ENCODE data around the gene KPNA5. TPM values are rescaled to one million over a fixed set of nuclear protein-coding genes. Genes with fewer than 3 reads are reported as not detected.

KPNA5 gene
- total RNA-seq, 1 experiment from 2014 or later = 12.2 TPM

DNA sequence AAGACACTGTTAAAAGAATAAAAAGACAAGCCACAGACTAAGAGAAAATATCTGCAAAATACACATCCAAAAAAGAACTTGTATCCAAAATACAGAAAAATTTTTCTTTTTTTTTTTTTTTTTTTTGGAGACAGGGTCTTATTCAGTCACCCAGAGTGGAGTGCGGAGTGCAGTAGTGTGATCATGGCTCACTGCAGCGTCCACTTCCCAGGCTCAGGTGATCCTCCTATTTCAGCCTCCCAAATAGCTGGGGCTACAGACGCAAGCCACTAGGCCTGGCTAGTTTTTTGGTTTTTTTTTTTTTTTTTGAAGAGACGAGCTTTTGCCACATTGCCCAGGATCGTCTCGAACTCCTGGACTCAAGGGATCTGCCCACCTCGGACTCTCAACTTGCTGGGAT, 15.5 kb upstream of the KPNA5 start:
- ATAC-seq (no peak), DNase-seq (ENCODE audit: low spot score) (no peak)
- no peaks in the 10 kb centered on the region for H3K9me3 Mint-ChIP-seq
- POLR2A ChIA-PET = interaction anchor here (0.6 to 1.2 kb wide), 2 partner anchors 16 to 49 kb away, joined by 3 read pairs; partner anchors contain the start of gene RSPH4A
- no peaks in the 10 kb centered on the region for H3K36me3 Mint-ChIP-seq
- CTCF ChIA-PET = interaction anchor here (0.7 kb wide), 2 partner anchors 132 to 573 kb away, joined by 3 to 5 read pairs; no protein-coding TSS in a partner anchor
- H3K4me3 Mint-ChIP-seq = peak overlapping the region; percentile 14
- TF ChIP-seq GRHL2 (CRISPR knock-in tag; IDR thresholded peaks at IDR 0.05; ENCODE audit: insufficient replicate concordance, severe bottlenecking) (no peak), ZNF138 (CRISPR knock-in tag; conservative IDR thresholded peaks at IDR 0.05) (no peak), MXD4 (CRISPR knock-in tag; IDR thresholded peaks at IDR 0.05; ENCODE audit: borderline replicate concordance) (no peak), ETV6 (CRISPR knock-in tag; IDR thresholded peaks at IDR 0.05) (no peak), ATF3 (CRISPR knock-in tag; conservative IDR thresholded peaks at IDR 0.05) (no peak), JUN (CRISPR knock-in tag; IDR thresholded peaks at IDR 0.05) (no peak), NFE2L1 (CRISPR knock-in tag; IDR thresholded peaks at IDR 0.05) (no peak)
- H3K27ac Mint-ChIP-seq = no peak overlapping the region
- no peaks in the 10 kb centered on the region; the same call in 1 of the 2 replicates for H3K27me3 Mint-ChIP-seq (ENCODE audit: low read depth)
- H3K4me1 Mint-ChIP-seq = peaks cover 15% of the 10 kb centered on the region

- Mint-ChIP-seq H3K4me3 (peak overlapping the region; percentile 46), H3K27ac (no peak overlapping the region), H3K4me1 (peaks cover 15% of the 10 kb centered on the region), H3K27me3 (ENCODE audit: low read depth) (peaks cover under 1% of the 10 kb centered on the region; the same call in 1 of the 2 replicates), H3K36me3 (no peaks in the 10 kb centered on the region), H3K9me3 (no peaks in the 10 kb centered on the region)
- DNase-seq (ENCODE audit: low spot score) (no peak), ATAC-seq (no peak)
- CTCF ChIA-PET = no interaction called here
- TF ChIP-seq SMAD3 (CRISPR knock-in tag; IDR thresholded peaks at IDR 0.05; ENCODE audit: borderline replicate concordance) = no peak
- no peak for TF ChIP-seq IRF2 (CRISPR knock-in tag; IDR thresholded peaks at IDR 0.05; ENCODE audit: borderline replicate concordance, low read depth)
- TF ChIP-seq GABPB1 (CRISPR knock-in tag; IDR thresholded peaks at IDR 0.05) = no peak
- TF ChIP-seq ZNF219 (CRISPR knock-in tag; IDR thresholded peaks at IDR 0.05; ENCODE audit: borderline replicate concordance) = no peak
- POLR2A ChIA-PET = no interaction called here
Measured at GRCh38 chr6:116666869-116667268, 14.1 kb upstream of the KPNA5 start.

- no peaks in the 10 kb centered on the region for H3K9me3 Mint-ChIP-seq
- DNase-seq (ENCODE audit: low spot score) (no peak), ATAC-seq (no peak)
- H3K27me3 Mint-ChIP-seq (ENCODE audit: low read depth) = peaks cover 7% of the 10 kb centered on the region; the same call in 1 of the 2 replicates
- peaks cover 15% of the 10 kb centered on the region for H3K4me1 Mint-ChIP-seq
- no peaks in the 10 kb centered on the region for H3K36me3 Mint-ChIP-seq
- POLR2A ChIA-PET = no interaction called here
- H3K4me3 Mint-ChIP-seq = peak overlapping the region; percentile 100
- 0 out of 2 replicates have a peak overlapping the region, but pooled peaks have one; percentile 98 for H3K27ac Mint-ChIP-seq
- CTCF ChIA-PET = interaction anchor here (1.3 kb wide), 1 partner anchor 179 kb away, joined by 3 read pairs; no protein-coding TSS in a partner anchor
- no peak for TF ChIP-seq ATF3 (CRISPR knock-in tag; conservative IDR thresholded peaks at IDR 0.05)
- TF ChIP-seq, protein P1, sequence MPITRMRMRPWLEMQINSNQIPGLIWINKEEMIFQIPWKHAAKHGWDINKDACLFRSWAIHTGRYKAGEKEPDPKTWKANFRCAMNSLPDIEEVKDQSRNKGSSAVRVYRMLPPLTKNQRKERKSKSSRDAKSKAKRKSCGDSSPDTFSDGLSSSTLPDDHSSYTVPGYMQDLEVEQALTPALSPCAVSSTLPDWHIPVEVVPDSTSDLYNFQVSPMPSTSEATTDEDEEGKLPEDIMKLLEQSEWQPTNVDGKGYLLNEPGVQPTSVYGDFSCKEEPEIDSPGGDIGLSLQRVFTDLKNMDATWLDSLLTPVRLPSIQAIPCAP (CRISPR knock-in tag; IDR thresholded peaks at IDR 0.05) = no peak
- TF ChIP-seq, protein P2, sequence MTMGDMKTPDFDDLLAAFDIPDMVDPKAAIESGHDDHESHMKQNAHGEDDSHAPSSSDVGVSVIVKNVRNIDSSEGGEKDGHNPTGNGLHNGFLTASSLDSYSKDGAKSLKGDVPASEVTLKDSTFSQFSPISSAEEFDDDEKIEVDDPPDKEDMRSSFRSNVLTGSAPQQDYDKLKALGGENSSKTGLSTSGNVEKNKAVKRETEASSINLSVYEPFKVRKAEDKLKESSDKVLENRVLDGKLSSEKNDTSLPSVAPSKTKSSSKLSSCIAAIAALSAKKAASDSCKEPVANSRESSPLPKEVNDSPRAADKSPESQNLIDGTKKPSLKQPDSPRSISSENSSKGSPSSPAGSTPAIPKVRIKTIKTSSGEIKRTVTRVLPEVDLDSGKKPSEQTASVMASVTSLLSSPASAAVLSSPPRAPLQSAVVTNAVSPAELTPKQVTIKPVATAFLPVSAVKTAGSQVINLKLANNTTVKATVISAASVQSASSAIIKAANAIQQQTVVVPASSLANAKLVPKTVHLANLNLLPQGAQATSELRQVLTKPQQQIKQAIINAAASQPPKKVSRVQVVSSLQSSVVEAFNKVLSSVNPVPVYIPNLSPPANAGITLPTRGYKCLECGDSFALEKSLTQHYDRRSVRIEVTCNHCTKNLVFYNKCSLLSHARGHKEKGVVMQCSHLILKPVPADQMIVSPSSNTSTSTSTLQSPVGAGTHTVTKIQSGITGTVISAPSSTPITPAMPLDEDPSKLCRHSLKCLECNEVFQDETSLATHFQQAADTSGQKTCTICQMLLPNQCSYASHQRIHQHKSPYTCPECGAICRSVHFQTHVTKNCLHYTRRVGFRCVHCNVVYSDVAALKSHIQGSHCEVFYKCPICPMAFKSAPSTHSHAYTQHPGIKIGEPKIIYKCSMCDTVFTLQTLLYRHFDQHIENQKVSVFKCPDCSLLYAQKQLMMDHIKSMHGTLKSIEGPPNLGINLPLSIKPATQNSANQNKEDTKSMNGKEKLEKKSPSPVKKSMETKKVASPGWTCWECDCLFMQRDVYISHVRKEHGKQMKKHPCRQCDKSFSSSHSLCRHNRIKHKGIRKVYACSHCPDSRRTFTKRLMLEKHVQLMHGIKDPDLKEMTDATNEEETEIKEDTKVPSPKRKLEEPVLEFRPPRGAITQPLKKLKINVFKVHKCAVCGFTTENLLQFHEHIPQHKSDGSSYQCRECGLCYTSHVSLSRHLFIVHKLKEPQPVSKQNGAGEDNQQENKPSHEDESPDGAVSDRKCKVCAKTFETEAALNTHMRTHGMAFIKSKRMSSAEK (CRISPR knock-in tag; IDR thresholded peaks at IDR 0.05; ENCODE audit: borderline replicate concordance) = no peak
- TF ChIP-seq, protein P3, sequence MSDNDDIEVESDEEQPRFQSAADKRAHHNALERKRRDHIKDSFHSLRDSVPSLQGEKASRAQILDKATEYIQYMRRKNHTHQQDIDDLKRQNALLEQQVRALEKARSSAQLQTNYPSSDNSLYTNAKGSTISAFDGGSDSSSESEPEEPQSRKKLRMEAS (CRISPR knock-in tag; IDR thresholded peaks at IDR 0.05) = no peak
- TF ChIP-seq GTF2I (CRISPR knock-in tag; conservative IDR thresholded peaks at IDR 0.05) = no peak
- TF ChIP-seq, protein P4, sequence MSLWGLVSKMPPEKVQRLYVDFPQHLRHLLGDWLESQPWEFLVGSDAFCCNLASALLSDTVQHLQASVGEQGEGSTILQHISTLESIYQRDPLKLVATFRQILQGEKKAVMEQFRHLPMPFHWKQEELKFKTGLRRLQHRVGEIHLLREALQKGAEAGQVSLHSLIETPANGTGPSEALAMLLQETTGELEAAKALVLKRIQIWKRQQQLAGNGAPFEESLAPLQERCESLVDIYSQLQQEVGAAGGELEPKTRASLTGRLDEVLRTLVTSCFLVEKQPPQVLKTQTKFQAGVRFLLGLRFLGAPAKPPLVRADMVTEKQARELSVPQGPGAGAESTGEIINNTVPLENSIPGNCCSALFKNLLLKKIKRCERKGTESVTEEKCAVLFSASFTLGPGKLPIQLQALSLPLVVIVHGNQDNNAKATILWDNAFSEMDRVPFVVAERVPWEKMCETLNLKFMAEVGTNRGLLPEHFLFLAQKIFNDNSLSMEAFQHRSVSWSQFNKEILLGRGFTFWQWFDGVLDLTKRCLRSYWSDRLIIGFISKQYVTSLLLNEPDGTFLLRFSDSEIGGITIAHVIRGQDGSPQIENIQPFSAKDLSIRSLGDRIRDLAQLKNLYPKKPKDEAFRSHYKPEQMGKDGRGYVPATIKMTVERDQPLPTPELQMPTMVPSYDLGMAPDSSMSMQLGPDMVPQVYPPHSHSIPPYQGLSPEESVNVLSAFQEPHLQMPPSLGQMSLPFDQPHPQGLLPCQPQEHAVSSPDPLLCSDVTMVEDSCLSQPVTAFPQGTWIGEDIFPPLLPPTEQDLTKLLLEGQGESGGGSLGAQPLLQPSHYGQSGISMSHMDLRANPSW (CRISPR knock-in tag; conservative IDR thresholded peaks at IDR 0.05; ENCODE audit: low read depth) = no peak
- no peak for TF ChIP-seq ATF2 (CRISPR knock-in tag; IDR thresholded peaks at IDR 0.05; ENCODE audit: borderline replicate concordance, low read depth)
- TF ChIP-seq ERG (CRISPR knock-in tag; IDR thresholded peaks at IDR 0.05) = no peak
- no peak for TF ChIP-seq RELA (CRISPR knock-in tag; IDR thresholded peaks at IDR 0.05; ENCODE audit: borderline replicate concordance)
- no peak for TF ChIP-seq ZNF263 (CRISPR knock-in tag; IDR thresholded peaks at IDR 0.05; ENCODE audit: low read depth)
- no peak for TF ChIP-seq TP53 (CRISPR knock-in tag; IDR thresholded peaks at IDR 0.05)
Measured at GRCh38 chr6:116667623-116668022, 13.4 kb upstream of the KPNA5 start.
